ENCODE measurements around the gene NDUFB5. TPM values are rescaled to one million over a fixed set of nuclear protein-coding genes. Genes with fewer than 3 reads are reported as not detected.

NDUFB5 gene
- total and polyA plus RNA-seq, 4 donors: 44.8 to 149 (median 73.2) TPM

DNA sequence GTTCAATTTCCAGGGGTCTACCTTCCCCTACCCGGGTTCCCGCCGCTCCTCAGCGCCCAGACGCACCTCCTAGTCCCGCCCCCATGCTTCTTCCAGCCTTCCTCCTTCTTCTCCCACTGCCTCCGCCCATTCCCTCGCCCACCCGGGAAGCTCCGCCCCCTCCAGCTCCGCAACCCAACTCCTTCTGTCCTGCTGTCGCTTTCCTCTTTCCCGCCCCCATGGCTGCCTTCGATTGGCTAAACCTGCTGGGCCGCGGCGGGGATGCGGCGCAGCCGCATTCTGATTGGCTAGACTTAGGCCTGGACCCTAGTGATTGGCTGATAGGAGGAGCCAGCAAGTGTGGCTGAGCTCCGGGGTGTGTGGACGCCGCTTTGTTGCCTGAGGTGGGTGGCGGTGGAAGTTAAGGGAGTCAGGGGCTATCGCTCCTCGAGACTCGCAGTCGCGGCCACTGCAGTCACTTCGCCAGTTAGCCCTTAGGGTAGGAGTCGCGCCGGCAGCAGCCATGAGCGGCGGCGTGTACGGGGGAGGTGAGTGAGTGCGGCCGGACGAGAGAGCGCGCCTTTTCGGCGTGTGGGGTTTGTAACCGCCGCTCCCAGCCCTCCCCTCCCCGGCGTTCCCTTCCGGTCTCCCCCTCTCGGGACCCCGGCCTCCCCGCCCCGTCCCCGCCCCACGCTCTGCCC is 41.9 kb upstream of the NDUFB5 start, which contains the start of gene ACTL6A:
Gene ACTL6A (plus strand): TSS at position 336 of the 680 bp plus-strand sequence. CDS start 167 bp downstream, at position 503.
- no peak for TF ChIP-seq CTCF (IDR thresholded peaks at IDR 0.05; ENCODE audit: control extremely low read depth, extremely low read depth)
- Histone ChIP-seq H3K4me1 (ENCODE audit: control insufficient read depth in 5 of 5, insufficient read depth in 5 of 5, low read length in 5 of 5) (peaks cover 0 to 8% (median 2%) of the 10 kb centered on the region in 5 donors), H3K36me3 (ENCODE audit: control insufficient read depth in 4 of 4, insufficient read depth in 4 of 4, low read length in 4 of 4) (peaks cover 0 to 2% (median 0%) of the 10 kb centered on the region in 4 donors), H3K27me3 (ENCODE audit: control insufficient read depth in 3 of 3, insufficient read depth in 3 of 3, low read length in 2 of 3) (no peaks in the 10 kb centered on the region), H3K9ac (ENCODE audit: insufficient read depth in 1 of 2, low read length in 2 of 2) (peak within 1 kb of the TSS; percentile 3 to 80), H3K27ac (ENCODE audit: low read depth in 1 of 2, low read length in 1 of 2) (peak within 1 kb of the TSS; percentile 83 to 94), H3K9me3 (ENCODE audit: control insufficient read depth in 4 of 4, insufficient read depth in 3 of 4, low read length in 3 of 4) (no peaks in the 10 kb centered on the region), H3K4me3 (peak within 1 kb of the TSS; percentile 80)
- WGBS, 2 donors: 1% methylated on average over 45 to 55 of the region's 55 CpGs
- ATAC-seq (ENCODE audit: insufficient read depth, low FRiP score): peak; percentile 98
- peak; percentile 100 for DNase-seq

DNA sequence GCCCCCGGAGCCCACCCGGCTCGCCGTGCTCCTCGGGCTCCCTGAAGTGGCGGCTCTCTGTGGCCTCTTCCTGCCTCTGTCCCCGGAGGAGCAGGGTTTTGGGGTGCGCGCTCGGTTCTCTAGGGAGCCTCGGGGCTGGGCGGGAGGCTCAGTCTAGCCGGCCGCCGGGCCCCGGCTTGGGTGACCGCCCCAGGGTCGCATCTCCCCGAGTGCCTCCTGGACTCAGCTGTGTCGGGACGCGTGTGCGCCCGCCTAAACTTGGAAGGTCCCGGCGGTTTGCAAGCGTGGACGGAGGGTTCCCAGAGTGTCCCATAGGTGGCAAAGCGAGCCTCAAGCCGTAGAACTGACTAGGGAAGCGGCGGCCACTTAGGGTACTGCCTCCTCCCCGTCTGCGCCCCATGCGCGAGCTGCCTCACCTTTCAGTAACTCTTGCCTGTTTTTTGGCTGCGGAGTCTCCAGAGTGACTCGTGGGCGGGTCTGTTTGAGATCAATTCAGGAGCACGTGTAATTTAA is 41.3 kb upstream of the NDUFB5 start:
- peak; percentile 9 for TF ChIP-seq CTCF (IDR thresholded peaks at IDR 0.05; ENCODE audit: control extremely low read depth, extremely low read depth)
- WGBS, 2 donors: 0% methylated on average over 39 to 40 of the region's 40 CpGs
- no peaks in the 10 kb centered on the region for H3K27me3 ChIP-seq (ENCODE audit: control insufficient read depth in 3 of 3, insufficient read depth in 3 of 3, low read length in 2 of 3)
- H3K4me1 ChIP-seq (ENCODE audit: control insufficient read depth in 5 of 5, insufficient read depth in 5 of 5, low read length in 5 of 5): peaks cover 0 to 8% (median 2%) of the 10 kb centered on the region in 5 donors
- H3K4me3 ChIP-seq: peak overlapping the region; percentile 80
- H3K27ac ChIP-seq (ENCODE audit: low read depth in 1 of 2, low read length in 1 of 2): peak overlapping the region; percentile 83 to 94
- peak overlapping the region; percentile 3 to 80 for H3K9ac ChIP-seq (ENCODE audit: insufficient read depth in 1 of 2, low read length in 2 of 2)
- peak; percentile 63 for ATAC-seq (ENCODE audit: insufficient read depth, low FRiP score)
- H3K9me3 ChIP-seq (ENCODE audit: control insufficient read depth in 4 of 4, insufficient read depth in 3 of 4, low read length in 3 of 4): no peaks in the 10 kb centered on the region
- H3K36me3 ChIP-seq (ENCODE audit: control insufficient read depth in 4 of 4, insufficient read depth in 4 of 4, low read length in 4 of 4): peaks cover 0 to 2% (median 0%) of the 10 kb centered on the region in 4 donors
- peak; percentile 76 to 77 (median 77) for DNase-seq

DNA sequence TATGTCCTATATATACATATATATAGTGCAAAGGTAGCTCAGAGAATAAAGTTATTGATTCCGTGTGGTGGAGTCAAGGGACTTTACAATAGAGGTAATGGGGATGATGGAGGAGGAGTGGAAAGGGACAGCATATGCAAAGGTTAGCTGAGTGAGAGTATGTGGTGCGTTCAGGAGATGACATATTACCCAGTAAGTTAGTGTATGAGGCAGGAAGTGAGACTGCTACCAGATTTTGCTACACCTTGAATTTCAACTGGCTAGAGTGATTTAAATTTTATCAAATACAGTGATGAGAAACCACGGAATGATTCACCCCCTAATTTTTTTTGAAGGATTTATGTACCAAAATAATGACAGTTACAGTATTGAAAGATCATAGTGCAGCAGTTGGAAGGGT is 39.1 kb upstream of the NDUFB5 start:
- 85% methylated on average over 3 of the region's 3 CpGs for WGBS, 2 donors
- no peaks in the 10 kb centered on the region for H3K27me3 ChIP-seq (ENCODE audit: control insufficient read depth in 3 of 3, insufficient read depth in 3 of 3, low read length in 2 of 3)
- H3K4me1 ChIP-seq (ENCODE audit: control insufficient read depth in 5 of 5, insufficient read depth in 5 of 5, low read length in 5 of 5): peaks cover 0 to 8% (median 4%) of the 10 kb centered on the region in 5 donors
- no peak overlapping the region for H3K27ac ChIP-seq (ENCODE audit: low read depth in 1 of 2, low read length in 1 of 2)
- DNase-seq: no peak
- no peak for TF ChIP-seq CTCF (IDR thresholded peaks at IDR 0.05; ENCODE audit: control extremely low read depth, extremely low read depth)
- H3K9ac ChIP-seq (ENCODE audit: insufficient read depth in 1 of 2, low read length in 2 of 2): no peak overlapping the region
- no peak overlapping the region for H3K4me3 ChIP-seq
- peaks cover 2 to 10% (median 3%) of the 10 kb centered on the region in 4 donors for H3K36me3 ChIP-seq (ENCODE audit: control insufficient read depth in 4 of 4, insufficient read depth in 4 of 4, low read length in 4 of 4)
- no peaks in the 10 kb centered on the region for H3K9me3 ChIP-seq (ENCODE audit: control insufficient read depth in 4 of 4, insufficient read depth in 3 of 4, low read length in 3 of 4)
- ATAC-seq (ENCODE audit: insufficient read depth, low FRiP score): no peak

Data from lung (tissue), 12 donors.